Measurements from ENCODE around the gene HDAC10.

GRCh38 chr22:50246242-50247175 is 4.6 kb downstream of the HDAC10 start:
- TF ChIP-seq, protein P1, sequence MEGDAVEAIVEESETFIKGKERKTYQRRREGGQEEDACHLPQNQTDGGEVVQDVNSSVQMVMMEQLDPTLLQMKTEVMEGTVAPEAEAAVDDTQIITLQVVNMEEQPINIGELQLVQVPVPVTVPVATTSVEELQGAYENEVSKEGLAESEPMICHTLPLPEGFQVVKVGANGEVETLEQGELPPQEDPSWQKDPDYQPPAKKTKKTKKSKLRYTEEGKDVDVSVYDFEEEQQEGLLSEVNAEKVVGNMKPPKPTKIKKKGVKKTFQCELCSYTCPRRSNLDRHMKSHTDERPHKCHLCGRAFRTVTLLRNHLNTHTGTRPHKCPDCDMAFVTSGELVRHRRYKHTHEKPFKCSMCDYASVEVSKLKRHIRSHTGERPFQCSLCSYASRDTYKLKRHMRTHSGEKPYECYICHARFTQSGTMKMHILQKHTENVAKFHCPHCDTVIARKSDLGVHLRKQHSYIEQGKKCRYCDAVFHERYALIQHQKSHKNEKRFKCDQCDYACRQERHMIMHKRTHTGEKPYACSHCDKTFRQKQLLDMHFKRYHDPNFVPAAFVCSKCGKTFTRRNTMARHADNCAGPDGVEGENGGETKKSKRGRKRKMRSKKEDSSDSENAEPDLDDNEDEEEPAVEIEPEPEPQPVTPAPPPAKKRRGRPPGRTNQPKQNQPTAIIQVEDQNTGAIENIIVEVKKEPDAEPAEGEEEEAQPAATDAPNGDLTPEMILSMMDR (IDR thresholded peaks at IDR 0.05), result peak in 1 of 5 experiments; percentile 28
- TF ChIP-seq POLR2A (IDR thresholded peaks at IDR 0.05), result no peak
- TF ChIP-seq POLR2AphosphoS5 (IDR thresholded peaks at IDR 0.05), result no peak
- no peak for TF ChIP-seq EP300 (IDR thresholded peaks at IDR 0.05; ENCODE audit: low read depth)
